ENCODE results near the gene SIT1. TPM values are rescaled to one million over a fixed set of nuclear protein-coding genes. Genes with fewer than 3 reads are reported as not detected.
"Not testable (repeated sequence)": the region's sequence is repeated elsewhere in the genome, so short reads cannot be mapped to it uniquely, and the experiment has no call there.

The SIT1 gene
- total RNA-seq, 2 experiments from 2014 or later = 18.4 to 19.2 TPM

GRCh38 chr9:35646533-35647265 is 4.0 kb downstream of the SIT1 start:
- H3K4me1 ChIP-seq (ENCODE audit: insufficient read depth, low read length) = peaks cover 78% of the 10 kb centered on the region
- H3K27me3 Mint-ChIP-seq = no peaks in the 10 kb centered on the region
- H3K27me3 ChIP-seq (ENCODE audit: control insufficient read depth in 1 of 2, insufficient read depth in 2 of 2, low read length in 2 of 2) = no peaks in the 10 kb centered on the region
- ChIA-PET CTCF (interaction anchor here (0.7 to 7.8 kb wide), 17 partner anchors 8 to 182 kb away, joined by 3 to 94 read pairs (median 7); partner anchors contain the start of genes ARHGEF39, CCDC107, CREB3 and FAM221B), POLR2A (interaction anchor here (0.5 to 6.3 kb wide), 28 partner anchors 8 to 1843 kb away, joined by 3 to 175 read pairs (median 8); partner anchors contain the start of genes ARHGEF39, CCDC107, CD72 and CREB3)
- peak overlapping the region; percentile 94 for H3K27ac Mint-ChIP-seq
- intact Hi-C loops (cut with DNase I, micrococcal nuclease) = loop anchor here (1.0 to 5.0 kb wide), 10 partner anchors 11 to 168 kb away; partner anchors contain the start of genes CCDC107 (in 1 of the 2), CREB3 (in 1 of the 2), GBA2 (in 1 of the 2) and HINT2 (in 1 of the 2)
- DNase-seq (peak; percentile 83 to 96 (median 88)), ATAC-seq (ENCODE audit: poor library complexity) (peak; percentile 83)
- peak overlapping the region; percentile 72 for H3K4me3 ChIP-seq (ENCODE audit: low read length)
- H3K36me3 Mint-ChIP-seq (ENCODE audit: low read depth) = peaks cover 32% of the 10 kb centered on the region
- H3K36me3 ChIP-seq (ENCODE audit: insufficient read depth, low read length) = peaks cover 8% of the 10 kb centered on the region
- no peaks in the 10 kb centered on the region for H3K9me3 Mint-ChIP-seq
- peak overlapping the region; percentile 80 to 82 for H3K27ac ChIP-seq (ENCODE audit: low read depth in 1 of 2, low read length in 2 of 2)
- H3K9me3 ChIP-seq (ENCODE audit: control insufficient read depth in 1 of 2, insufficient read depth in 1 of 2, low read length in 2 of 2) = no peaks in the 10 kb centered on the region
- H3K4me1 Mint-ChIP-seq (ENCODE audit: low read depth) = peaks cover 73% of the 10 kb centered on the region
- peak; percentile 96 for TF ChIP-seq CTCF (IDR thresholded peaks at IDR 0.05)
- H3K4me3 Mint-ChIP-seq = peak overlapping the region; percentile 94

- ChIA-PET CTCF (interaction anchor here (1.1 to 7.8 kb wide), 14 partner anchors 13 to 529 kb away, joined by 3 to 94 read pairs (median 12); partner anchors contain the start of genes ARHGEF39, CCDC107, CREB3 and FAM221B), POLR2A (interaction anchor here (0.6 to 6.3 kb wide), 23 partner anchors 11 to 1843 kb away, joined by 3 to 175 read pairs (median 10); partner anchors contain the start of genes ARHGEF39, CCDC107, CD72 and CREB3)
- no peaks in the 10 kb centered on the region for H3K27me3 ChIP-seq (ENCODE audit: control insufficient read depth in 1 of 2, insufficient read depth in 2 of 2, low read length in 2 of 2)
- no peaks in the 10 kb centered on the region for H3K9me3 ChIP-seq (ENCODE audit: control insufficient read depth in 1 of 2, insufficient read depth in 1 of 2, low read length in 2 of 2)
- H3K36me3 ChIP-seq (ENCODE audit: insufficient read depth, low read length) = peaks cover 8% of the 10 kb centered on the region
- Mint-ChIP-seq H3K9me3 (no peaks in the 10 kb centered on the region), H3K36me3 (ENCODE audit: low read depth) (peaks cover 32% of the 10 kb centered on the region), H3K27ac (peak overlapping the region; percentile 94), H3K27me3 (no peaks in the 10 kb centered on the region), H3K4me1 (ENCODE audit: low read depth) (peaks cover 73% of the 10 kb centered on the region), H3K4me3 (peak overlapping the region; percentile 94)
- ATAC-seq (ENCODE audit: poor library complexity) = no peak
- peaks cover 73% of the 10 kb centered on the region for H3K4me1 ChIP-seq (ENCODE audit: insufficient read depth, low read length)
- intact Hi-C loops (cut with DNase I, micrococcal nuclease) = loop anchor here (1.0 to 5.0 kb wide), 7 partner anchors 41 to 169 kb away; partner anchors contain the start of genes CREB3 (in 1 of the 2), GBA2 (in 1 of the 2), HINT2 (in 1 of the 2) and RGP1 (in 1 of the 2)
- peak overlapping the region; percentile 80 to 82 for H3K27ac ChIP-seq (ENCODE audit: low read depth in 1 of 2, low read length in 2 of 2)
- no peak for TF ChIP-seq CTCF (IDR thresholded peaks at IDR 0.05)
- peak in 2 of 14 experiments; percentile 39 to 47 for DNase-seq
- peak overlapping the region; percentile 72 for H3K4me3 ChIP-seq (ENCODE audit: low read length)
Measured at GRCh38 chr9:35646153-35646532, 4.6 kb downstream of the SIT1 start.

- not testable (repeated sequence) for DNase-seq; ATAC-seq (ENCODE audit: poor library complexity); H3K9me3 Mint-ChIP-seq; H3K27me3 ChIP-seq (ENCODE audit: control insufficient read depth in 1 of 2, insufficient read depth in 2 of 2, low read length in 2 of 2); H3K36me3 ChIP-seq (ENCODE audit: insufficient read depth, low read length); H3K9me3 ChIP-seq (ENCODE audit: control insufficient read depth in 1 of 2, insufficient read depth in 1 of 2, low read length in 2 of 2); H3K27me3 Mint-ChIP-seq
- ChIA-PET POLR2A (interaction anchor here (0.8 to 6.3 kb wide), 18 partner anchors 11 to 103 kb away, joined by 4 to 175 read pairs (median 12); partner anchors contain the start of genes ARHGEF39, CCDC107, CD72 and CREB3), CTCF (interaction anchor here (0.7 to 7.8 kb wide), 12 partner anchors 14 to 539 kb away, joined by 3 to 94 read pairs (median 16); partner anchors contain the start of genes ARHGEF39, CCDC107, CREB3 and RMRP)
- peak overlapping the region; percentile 72 for H3K4me3 ChIP-seq (ENCODE audit: low read length)
- peaks cover 69% of the 10 kb centered on the region for H3K4me1 ChIP-seq (ENCODE audit: insufficient read depth, low read length)
- H3K4me1 Mint-ChIP-seq (ENCODE audit: low read depth) = peaks cover 73% of the 10 kb centered on the region
- H3K27ac Mint-ChIP-seq = peak overlapping the region; percentile 94
- intact Hi-C loops (cut with DNase I, micrococcal nuclease) = loop anchor here (1.0 to 5.0 kb wide), 7 partner anchors 41 to 169 kb away; partner anchors contain the start of genes CREB3 (in 1 of the 2), GBA2 (in 1 of the 2), HINT2 (in 1 of the 2) and RGP1 (in 1 of the 2)
- H3K27ac ChIP-seq (ENCODE audit: low read depth in 1 of 2, low read length in 2 of 2) = peak overlapping the region; percentile 80 to 82
- H3K36me3 Mint-ChIP-seq (ENCODE audit: low read depth) = peaks cover 32% of the 10 kb centered on the region
- peak overlapping the region; percentile 94 for H3K4me3 Mint-ChIP-seq
Measured at GRCh38 chr9:35645736-35646135, 5.0 kb downstream of the SIT1 start.

All from CD4-positive, alpha-beta T cell (primary cell).